ENCODE results near the gene DHX16. TPM values are rescaled to one million over a fixed set of nuclear protein-coding genes. Genes with fewer than 3 reads are reported as not detected.

DHX16 gene
- total and polyA plus RNA-seq, 2 of the 4 experiments (the other 2 are of a cell fraction): 47.9 to 48.4 TPM

- Histone ChIP-seq H2AK9ac (replicated peaks; ENCODE audit: low read depth, low read length, poor library complexity) (peak overlapping the region; percentile 100), H3K23ac (ENCODE audit: low read depth, low read length) (peak overlapping the region; percentile 100), H2BK15ac (ENCODE audit: low read depth, low read length) (peak overlapping the region; percentile 96; the same call in 2 of the 3 replicates), H4K20me1 (ENCODE audit: insufficient read depth, low read length) (peaks cover 63% of the 10 kb centered on the region), H4K8ac (ENCODE audit: low read depth in 2 of 2, low read length in 2 of 2) (peak overlapping the region; percentile 90 to 96), H3K9me3 (ENCODE audit: control insufficient read depth, insufficient read depth, low read length) (no peaks in the 10 kb centered on the region), H3K27me3 (ENCODE audit: control insufficient read depth, insufficient read depth, low read length) (no peaks in the 10 kb centered on the region), H2BK20ac (ENCODE audit: low read depth, low read length) (0 out of 2 replicates have a peak overlapping the region, but pooled peaks have one; percentile 32), H3K18ac (ENCODE audit: low read depth, low read length) (peak overlapping the region; percentile 92), H2BK5ac (ENCODE audit: low read depth, low read length, poor library complexity, severe bottlenecking) (peak overlapping the region; percentile 98), H4K91ac (ENCODE audit: insufficient read depth, low read depth, low read length) (peak overlapping the region; percentile 99), H3K56ac (ENCODE audit: extremely low read depth, insufficient read depth, low read length) (peak overlapping the region; percentile 100), H3K9ac (ENCODE audit: low read depth, low read length) (peak overlapping the region; percentile 100), H2AFZ (replicated peaks; ENCODE audit: low read length, poor library complexity) (no peak overlapping the region), H3K4me3 (ENCODE audit: insufficient read depth, low read depth, low read length) (peak overlapping the region; percentile 97), H3K79me1 (ENCODE audit: low read depth in 1 of 2, low read length in 2 of 2) (peaks cover 16 to 40% of the 10 kb centered on the region in 2 experiments; a peak in 3 of 4 replicates), H3K4me2 (ENCODE audit: low read depth, low read length) (peak overlapping the region; percentile 96), H3K27ac (ENCODE audit: insufficient read depth, low read length) (peak overlapping the region; percentile 100), H3K4ac (ENCODE audit: low read depth, low read length) (peak overlapping the region; percentile 100), H4K5ac (ENCODE audit: low read depth, low read length) (peak overlapping the region; percentile 73), H3K9me1 (ENCODE audit: insufficient read depth, low read length) (peaks cover 8% of the 10 kb centered on the region), H3K14ac (replicated peaks; ENCODE audit: low read depth, low read length) (peak overlapping the region; percentile 100), H3K4me1 (ENCODE audit: control insufficient read depth, insufficient read depth, low read length) (peaks cover 24% of the 10 kb centered on the region), H2BK120ac (ENCODE audit: low read depth, low read length) (peak overlapping the region; percentile 88), H2AK5ac (ENCODE audit: low read depth, low read length) (peak overlapping the region; percentile 100), H3K36me3 (ENCODE audit: control insufficient read depth, insufficient read depth, low read length) (peaks cover 40% of the 10 kb centered on the region)
- WGBS, 2 experiments (ENCODE audit: extremely low coverage in 2 of 2, insufficient read length in 1 of 2): 55% methylated on average over 6 of the region's 21 CpGs; no CpG with 5 or more reads in 1 of the 2 experiments
- in situ Hi-C loops (cut with MboI; ENCODE audit: low sequenced_read_pairs) (loop anchor here (5.0 kb wide), 1 partner anchor 38 kb away; the partner anchor contains the start of gene TUBB), intact Hi-C loops (cut with micrococcal nuclease) (loop anchor here (5.0 kb wide), 1 partner anchor 403 kb away; no protein-coding TSS in a partner anchor), dilution Hi-C loops (cut with HindIII; ENCODE audit: low sequenced_read_pairs, unreplicated experiment) (no loop called here)
- TF ChIP-seq SMC3 (IDR thresholded peaks at IDR 0.05; ENCODE audit: low read depth, low read length) (no peak), MAZ (IDR thresholded peaks at IDR 0.05; ENCODE audit: borderline replicate concordance, low read depth, low read length) (peak; percentile 51; the same call in 1 of the 2 replicates), CEBPB (IDR thresholded peaks at IDR 0.05; ENCODE audit: low read depth, low read length) (no peak), FOS (IDR thresholded peaks at IDR 0.05; ENCODE audit: low read depth, low read length) (no peak)
- CTCF ChIA-PET: no interaction called here
- no TSS peak for BruUV-seq (replicated peaks)
- peak; percentile 44 for DNase-seq
- no peak for ATAC-seq (ENCODE audit: low read depth)
- POLR2A ChIA-PET (ENCODE audit: unreplicated experiment): interaction anchor here (0.7 kb wide), 1 partner anchor 70 kb away, joined by 6 read pairs; no protein-coding TSS in a partner anchor
Observed at GRCh38 chr6:30684386-30685156, 11.8 kb upstream of the DHX16 start.

All from IMR-90 (cell line).